Astrocyte (in vitro differentiated cells and primary cell): ENCODE measurements around the gene SLC4A2.

Experiments used
- CTCF ChIP-seq: IDR thresholded peaks from 2 replicates; pipeline ENCODE4 v1.5.1; 2011; ENCODE audit warnings: low read depth, mild to moderate bottlenecking, inconsistent platforms, low read length, moderate library complexity; ENCODE audit not compliant: insufficient read depth
- EZH2 ChIP-seq: IDR thresholded peaks from 2 replicates; pipeline ENCODE4 v1.6.1; 2012; ENCODE audit warnings: mild to moderate bottlenecking, low read length, inconsistent platforms; ENCODE audit not compliant: insufficient read depth

- TF ChIP-seq CTCF (no peak), EZH2 (no peak)
These were observed 50.0 kb downstream of the SLC4A2 start for GRCh38 chr7:151109094-151110048.
